ENCODE results near the gene SEC61G.
A peak's percentile ranks its signal among the peaks of the same experiment; 100 is the strongest.

Gene SEC61G

GRCh38 chr7:54792383-54792782 lies 33.4 kb upstream of the SEC61G start:
- TF ChIP-seq CTCF (IDR thresholded peaks at IDR 0.05; ENCODE audit: low read depth, low read length, poor library complexity, severe bottlenecking) (no peak), EZH2phosphoT487 (IDR thresholded peaks at IDR 0.05; ENCODE audit: borderline replicate concordance, low read length) (no peak)
- no peak overlapping the region for H3K27ac ChIP-seq (ENCODE audit: low read depth, low read length)
- H3K36me3 ChIP-seq (ENCODE audit: control insufficient read depth, low read length): no peaks in the 10 kb centered on the region
- H3K27me3 ChIP-seq (ENCODE audit: control insufficient read depth, low read length): no peaks in the 10 kb centered on the region; the same call in 1 of the 2 replicates
- no peaks in the 10 kb centered on the region for H3K79me2 ChIP-seq (ENCODE audit: control insufficient read depth, low read length)
- H3F3A ChIP-seq (ENCODE audit: control insufficient read depth, insufficient read depth): no peaks in the 10 kb centered on the region
- H3K4me2 ChIP-seq (ENCODE audit: low read length): no peak overlapping the region
- H3K9me2 ChIP-seq (replicated peaks; ENCODE audit: control insufficient read depth, low read length): no peaks in the 10 kb centered on the region
- H3K4me1 ChIP-seq (ENCODE audit: control insufficient read depth, low read length): no peaks in the 10 kb centered on the region
- H4K20me1 ChIP-seq (ENCODE audit: control insufficient read depth, insufficient read depth, low read depth, low read length): no peaks in the 10 kb centered on the region
- no peak overlapping the region for H3K4me3 ChIP-seq (ENCODE audit: low read length)
- H3K9me3 ChIP-seq (ENCODE audit: control insufficient read depth, insufficient read depth, low read length): no peaks in the 10 kb centered on the region

DNA sequence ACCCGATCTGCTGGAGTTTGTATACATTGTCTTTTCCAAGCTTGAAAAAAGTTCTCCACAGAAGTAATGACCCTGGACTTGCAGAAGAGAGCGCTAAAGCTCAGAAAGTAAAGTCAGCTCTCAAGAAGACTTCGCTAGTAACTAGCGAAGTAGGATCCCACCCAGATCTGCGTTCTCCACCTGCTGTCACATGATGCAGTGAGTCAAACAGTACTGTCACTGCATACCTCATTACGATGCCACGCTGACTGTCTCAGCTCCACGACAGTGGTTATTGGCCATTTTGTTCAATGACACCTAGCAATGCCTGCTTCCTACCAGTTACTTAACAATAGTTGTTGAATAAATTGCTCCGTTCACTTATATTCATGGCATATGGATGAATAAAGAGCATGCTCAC lies 29.7 kb upstream of the SEC61G start:
- Histone ChIP-seq H3K27me3 (ENCODE audit: control insufficient read depth, low read length) (no peaks in the 10 kb centered on the region; the same call in 1 of the 2 replicates), H3K79me2 (ENCODE audit: control insufficient read depth, low read length) (no peaks in the 10 kb centered on the region), H4K20me1 (ENCODE audit: control insufficient read depth, insufficient read depth, low read depth, low read length) (no peaks in the 10 kb centered on the region), H3K36me3 (ENCODE audit: control insufficient read depth, low read length) (no peaks in the 10 kb centered on the region), H3K4me2 (ENCODE audit: low read length) (no peak overlapping the region), H3K4me3 (ENCODE audit: low read length) (no peak overlapping the region), H3K9me2 (replicated peaks; ENCODE audit: control insufficient read depth, low read length) (no peaks in the 10 kb centered on the region), H3F3A (ENCODE audit: control insufficient read depth, insufficient read depth) (no peaks in the 10 kb centered on the region), H3K4me1 (ENCODE audit: control insufficient read depth, low read length) (no peaks in the 10 kb centered on the region), H3K9me3 (ENCODE audit: control insufficient read depth, insufficient read depth, low read length) (no peaks in the 10 kb centered on the region), H3K27ac (ENCODE audit: low read depth, low read length) (no peak overlapping the region)
- TF ChIP-seq EZH2phosphoT487 (IDR thresholded peaks at IDR 0.05; ENCODE audit: borderline replicate concordance, low read length): no peak
- TF ChIP-seq CTCF (IDR thresholded peaks at IDR 0.05; ENCODE audit: low read depth, low read length, poor library complexity, severe bottlenecking): peak; percentile 57

DNA sequence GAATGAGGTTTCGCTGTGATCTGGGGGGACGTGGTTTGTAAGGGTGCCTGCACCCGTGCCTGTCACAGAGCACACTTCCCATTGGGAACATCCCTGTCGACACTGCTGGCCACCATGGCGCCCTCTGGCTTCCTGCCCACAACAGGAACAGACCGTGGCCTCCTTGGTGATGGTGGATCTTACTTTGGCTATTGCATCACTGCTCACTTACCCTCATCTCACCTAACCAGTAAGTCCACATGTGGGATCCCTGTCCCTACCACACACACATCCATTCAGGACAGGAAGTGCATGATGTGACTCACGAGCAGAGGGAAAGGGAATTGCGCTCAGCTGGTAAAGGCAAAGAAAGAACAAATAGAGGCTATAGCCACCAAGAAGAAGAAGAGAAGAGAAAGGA lies 26.2 kb upstream of the SEC61G start:
- no peaks in the 10 kb centered on the region for H3K79me2 ChIP-seq (ENCODE audit: control insufficient read depth, low read length)
- no peak overlapping the region for H3K4me2 ChIP-seq (ENCODE audit: low read length)
- H3K36me3 ChIP-seq (ENCODE audit: control insufficient read depth, low read length): no peaks in the 10 kb centered on the region
- TF ChIP-seq EZH2phosphoT487 (IDR thresholded peaks at IDR 0.05; ENCODE audit: borderline replicate concordance, low read length) (no peak), CTCF (IDR thresholded peaks at IDR 0.05; ENCODE audit: low read depth, low read length, poor library complexity, severe bottlenecking) (no peak)
- H3F3A ChIP-seq (ENCODE audit: control insufficient read depth, insufficient read depth): no peaks in the 10 kb centered on the region
- H3K27me3 ChIP-seq (ENCODE audit: control insufficient read depth, low read length): no peaks in the 10 kb centered on the region
- H3K4me3 ChIP-seq (ENCODE audit: low read length): no peak overlapping the region
- no peak overlapping the region for H3K27ac ChIP-seq (ENCODE audit: low read depth, low read length)
- no peaks in the 10 kb centered on the region for H3K9me2 ChIP-seq (replicated peaks; ENCODE audit: control insufficient read depth, low read length)
- H4K20me1 ChIP-seq (ENCODE audit: control insufficient read depth, insufficient read depth, low read depth, low read length): no peaks in the 10 kb centered on the region
- H3K9me3 ChIP-seq (ENCODE audit: control insufficient read depth, insufficient read depth, low read length): no peaks in the 10 kb centered on the region
- H3K4me1 ChIP-seq (ENCODE audit: control insufficient read depth, low read length): no peaks in the 10 kb centered on the region

GRCh38 chr7:54783952-54784351 lies 24.9 kb upstream of the SEC61G start:
- Histone ChIP-seq H3K36me3 (ENCODE audit: control insufficient read depth, low read length) (no peaks in the 10 kb centered on the region), H3K4me3 (ENCODE audit: low read length) (no peak overlapping the region)

More at GRCh38 chr7:54783952-54784351, 24.9 kb upstream of the SEC61G start:
- Histone ChIP-seq H3K27ac (ENCODE audit: low read depth, low read length) (no peak overlapping the region), H3K9me3 (ENCODE audit: control insufficient read depth, insufficient read depth, low read length) (no peaks in the 10 kb centered on the region), H3K27me3 (ENCODE audit: control insufficient read depth, low read length) (no peaks in the 10 kb centered on the region), H3K4me2 (ENCODE audit: low read length) (no peak overlapping the region), H3K79me2 (ENCODE audit: control insufficient read depth, low read length) (no peaks in the 10 kb centered on the region), H3K4me1 (ENCODE audit: control insufficient read depth, low read length) (no peaks in the 10 kb centered on the region), H4K20me1 (ENCODE audit: control insufficient read depth, insufficient read depth, low read depth, low read length) (no peaks in the 10 kb centered on the region), H3F3A (ENCODE audit: control insufficient read depth, insufficient read depth) (no peaks in the 10 kb centered on the region), H3K9me2 (replicated peaks; ENCODE audit: control insufficient read depth, low read length) (no peaks in the 10 kb centered on the region)
- no peak for TF ChIP-seq EZH2phosphoT487 (IDR thresholded peaks at IDR 0.05; ENCODE audit: borderline replicate concordance, low read length)
- no peak for TF ChIP-seq CTCF (IDR thresholded peaks at IDR 0.05; ENCODE audit: low read depth, low read length, poor library complexity, severe bottlenecking)

Measured in DOHH2 (cell line).